HCT116 (cell line): ENCODE data around the gene RANBP1. TPM values are rescaled to one million over a fixed set of nuclear protein-coding genes. Genes with fewer than 3 reads are reported as not detected.

ENCODE experiments used
- ATAC-seq: fragments of 200-7000 bp; cut with Tn5 transposase; 2 replicates; pipeline ENCODE4 v1.9.1; 2020; ENCODE audit warnings: mild to moderate bottlenecking, moderate library complexity
- BruUV-seq: library from RNA; stranded (reverse); fragments of 400-500 nt; replicated peaks from 2 replicates; lab custom pipeline; 2021; lab: Mats Ljungman, UMichigan
- CTCF ChIA-PET: fragments of 300-600 bp; sonication (Branson Sonifier 250); formaldehyde crosslinking; loops from one replicate; lab custom pipeline; 2021; ENCODE audit warnings: antibody characterized with exemption; lab: Charles Lee
- POLR2A ChIA-PET: fragments of 300-600, 350-600 bp; sonication (Branson Sonifier 250); formaldehyde crosslinking; loops from one replicate; lab custom pipeline; 2021; ENCODE audit warnings: antibody characterized with exemption; lab: Charles Lee
- RAD21 ChIA-PET, 2 experiments: fragments of 300-600 bp; sonication (Branson Sonifier 250); formaldehyde crosslinking; loops; one replicate each; lab custom pipeline; 2023; ENCODE audit warnings: low total read pairs in 2 of 2; ENCODE audit not compliant: uncharacterized antibody in 2 of 2, unreplicated experiment in 2 of 2, low non-redundant PET in 1 of 2; lab: Charles Lee
- DNase-seq: peaks from one replicate; pipeline ENCODE4 v3.0.0-alpha.2; 2010; ENCODE audit warnings: low read depth, low spot score
- H2AFZ ChIP-seq: fragments of 200-600 bp; shearing (Covaris generic), sonication (generic); 2 replicates; pipeline ENCODE4 v1.6.1; 2017; ENCODE audit warnings: low read depth, mixed run types, mixed read lengths, antibody characterized with exemption, low read length; ENCODE audit not compliant: poor library complexity, severe bottlenecking
- H3K27ac ChIP-seq: 2 replicates; pipeline ENCODE4 v1.5.1; 2012; ENCODE audit warnings: low read depth, low read length
- H3K27me3 ChIP-seq: fragments of 200-600 bp; sonication (generic); 2 replicates; pipeline ENCODE4 v1.6.1; 2016; ENCODE audit warnings: mixed run types, low read length, mixed read lengths; ENCODE audit not compliant: insufficient read depth
- H3K36me3 ChIP-seq, 2 experiments: fragments of 200-500 bp in 1 of 2; fragments of 200-600 bp in 1 of 2; sonication (Bioruptor generic) in 1 of 2; sonication (generic) in 1 of 2; 2 replicates each; pipeline versions ENCODE4 v1.5.1 to v1.6.1; 2014 to 2016; ENCODE audit warnings: low read length in 2 of 2, inconsistent platforms in 1 of 2, mixed read lengths in 1 of 2, mixed run types in 1 of 2; ENCODE audit not compliant: insufficient read depth in 2 of 2, control insufficient read depth in 1 of 2
- H3K4me1 ChIP-seq, 2 experiments: fragments of 200-600 bp in 1 of 2; sonication (generic) in 1 of 2; 2 replicates each; pipeline versions ENCODE4 v1.5.1 to v1.6.1; 2012 to 2017; ENCODE audit warnings: low read length in 2 of 2, inconsistent platforms in 1 of 2, mild to moderate bottlenecking in 1 of 2, mixed read lengths in 1 of 2, mixed run types in 1 of 2, moderate library complexity in 1 of 2; ENCODE audit not compliant: insufficient read depth in 2 of 2, control insufficient read depth in 1 of 2
- H3K4me2 ChIP-seq: fragments of 200-600 bp; sonication (generic); 2 replicates; pipeline ENCODE4 v1.6.1; 2017; ENCODE audit warnings: mixed run types, low read length, mixed read lengths
- H3K4me3 ChIP-seq, 2 experiments: fragments of 200-600 bp in 1 of 2; sonication (generic) in 1 of 2; replicated peaks in 1 of 2; 2 replicates each; pipeline ENCODE4 v1.5.1; 2011 to 2016; ENCODE audit warnings: low read length in 2 of 2, control low read depth in 1 of 2, low read depth in 1 of 2, mild to moderate bottlenecking in 1 of 2, mixed read lengths in 1 of 2, mixed run types in 1 of 2
- H3K79me2 ChIP-seq: fragments of 200-600 bp; sonication (generic); 2 replicates; pipeline ENCODE4 v1.6.1; 2017; ENCODE audit warnings: mild to moderate bottlenecking, mixed run types, low read length, moderate library complexity, mixed read lengths; ENCODE audit not compliant: insufficient read depth
- H3K9ac ChIP-seq: fragments of 200-600 bp; sonication (generic); 2 replicates; pipeline ENCODE4 v1.6.1; 2016; ENCODE audit warnings: low read length, mixed read lengths
- H3K9me2 ChIP-seq: fragments of 200-600 bp; sonication (generic), shearing (Covaris generic); 2 replicates; pipeline ENCODE4 v1.6.1; 2017; ENCODE audit warnings: mixed run types, mild to moderate bottlenecking, moderate library complexity; ENCODE audit not compliant: insufficient read depth
- H3K9me3 ChIP-seq, 2 experiments: fragments of 200-500 bp in 1 of 2; fragments of 200-600 bp in 1 of 2; sonication (Bioruptor generic) in 1 of 2; sonication (generic) in 1 of 2; 2 replicates each; pipeline ENCODE4 v1.6.1; 2014 to 2017; ENCODE audit warnings: low read length in 2 of 2, mixed read lengths in 2 of 2, inconsistent platforms in 1 of 2, low read depth in 1 of 2, mild to moderate bottlenecking in 1 of 2, mixed run types in 1 of 2, moderate library complexity in 1 of 2; ENCODE audit not compliant: control insufficient read depth in 1 of 2, insufficient read depth in 1 of 2
- H4K20me1 ChIP-seq: fragments of 200-600 bp; sonication (generic), shearing (Covaris generic); 2 replicates; pipeline ENCODE4 v1.6.1; 2017; ENCODE audit warnings: mixed run types, mild to moderate bottlenecking, moderate library complexity; ENCODE audit not compliant: insufficient read depth
- CEBPB ChIP-seq: IDR thresholded peaks from 2 replicates; pipeline ENCODE4 v1.6.1; 2012; ENCODE audit warnings: low read depth
- ELF1 ChIP-seq: IDR thresholded peaks from 2 replicates; pipeline ENCODE4 v1.6.1; 2012; ENCODE audit warnings: low read depth, borderline replicate concordance
- FOSL1 ChIP-seq: IDR thresholded peaks from 2 replicates; pipeline ENCODE4 v1.6.1; 2012; ENCODE audit warnings: low read depth
- JUND ChIP-seq: IDR thresholded peaks from 2 replicates; pipeline ENCODE4 v1.6.1; 2012
- REST ChIP-seq: IDR thresholded peaks from 2 replicates; pipeline ENCODE4 v1.6.1; 2012; ENCODE audit warnings: low read depth
- SIN3A ChIP-seq: IDR thresholded peaks from 2 replicates; pipeline ENCODE4 v1.6.1; 2012; ENCODE audit warnings: low read depth
- SRF ChIP-seq: IDR thresholded peaks from 2 replicates; pipeline ENCODE4 v1.6.1; 2012; ENCODE audit warnings: low read depth
- intact Hi-C: fragments of 100-400 bp; cut with micrococcal nuclease; formaldehyde crosslinking; loops from 2 replicates; pipeline ENCODE4 v1.10.0; 2022
- total RNA-seq: library from RNA; stranded (reverse); gene quantifications from one replicate; pipeline ENCODE4 v1.2.1, GENCODE V29; 2021; ENCODE audit not compliant: unreplicated experiment

RANBP1 gene
- total RNA-seq, 1 experiment from 2014 or later: 351 TPM

- H3K4me3 ChIP-seq: no peak overlapping the region
- RAD21 ChIA-PET: no interaction called here
- H3K36me3 ChIP-seq: no peaks in the 10 kb centered on the region
- no peak overlapping the region for H3K27ac ChIP-seq
- no peak for TF ChIP-seq ELF1
- no peak for TF ChIP-seq JUND
- TF ChIP-seq REST: no peak
- no peak for TF ChIP-seq SIN3A
- TF ChIP-seq FOSL1: no peak
- no peak for TF ChIP-seq SRF
- TF ChIP-seq CEBPB: no peak
- TF ChIP-seq, all 23 proteins: peak for 0
- Histone ChIP-seq H2AFZ (no peak overlapping the region), H4K20me1 (no peaks in the 10 kb centered on the region), H3K27me3 (no peaks in the 10 kb centered on the region), H3K9me2 (no peaks in the 10 kb centered on the region), H3K9ac (no peak overlapping the region), H3K79me2 (no peaks in the 10 kb centered on the region), H3K9me3 (no peaks in the 10 kb centered on the region), H3K4me1 (no peaks in the 10 kb centered on the region; a peak in 1 of 4 replicates), H3K4me2 (no peak overlapping the region)
- intact Hi-C loops: no loop called here
- POLR2A ChIA-PET: no interaction called here
- DNase-seq (no peak), ATAC-seq (no peak)
- no TSS peak for BruUV-seq
- CTCF ChIA-PET: no interaction called here
Measured at GRCh38 chr22:20071524-20071972, 44.4 kb upstream of the RANBP1 start.
